MM.1S (cell line): Measurements from ENCODE around the gene ABHD1.

Experiments
- CTCF ChIP-seq: fragments of 300-600 bp; sonication (generic); IDR thresholded peaks from 2 replicates; pipeline ENCODE4 v1.5.1; 2016; ENCODE audit warnings: antibody characterized with exemption, low read length, mixed read lengths
- EZH2 ChIP-seq: fragments of 300-600 bp; sonication (generic); optimal IDR thresholded peaks from 2 replicates; pipeline ENCODE3; 2017; ENCODE audit warnings: low read depth, mild to moderate bottlenecking, antibody characterized with exemption, low read length, mixed read lengths

GRCh38 chr2:27155069-27155520 is 31.5 kb downstream of the ABHD1 start:
- TF ChIP-seq CTCF (no peak), EZH2 (no peak)
